Stimulated activated naive B cell treated with anti-CD40 and anti-IgM and Interleukin-4, amounts not matched to agents 10 μg/mL and 1 μg/mL and 100 μg/mL, for 72 hours (primary cell): ENCODE results near the gene AP2B1.

ENCODE experiments used
- ATAC-seq, 2 donors: fragments of 150-1000 bp; cut with Tn5 transposase; replicated peaks; 2 replicates each; pipeline ENCODE4 v1.10.0; 2021; ENCODE audit warnings: moderate library complexity in 1 of 2
- DNase-seq: peaks from one replicate; pipeline ENCODE4 v3.0.0; 2021
- H3K27ac Mint-ChIP-seq: one replicate; pipeline ENCODE4 v1.8.0; 2022; ENCODE audit warnings: mild to moderate bottlenecking, mixed read lengths
- H3K27me3 Mint-ChIP-seq, 2 donors: one replicate each; pipeline ENCODE4 v1.8.0; 2022; ENCODE audit warnings: mixed read lengths in 2 of 2
- H3K36me3 Mint-ChIP-seq, 2 donors: one replicate each; pipeline ENCODE4 v1.8.0; 2022; ENCODE audit warnings: mixed read lengths in 2 of 2, mild to moderate bottlenecking in 1 of 2
- H3K4me1 Mint-ChIP-seq, 2 donors: one replicate each; pipeline ENCODE4 v1.8.0; 2022; ENCODE audit warnings: mixed read lengths in 2 of 2, mild to moderate bottlenecking in 1 of 2
- H3K4me3 Mint-ChIP-seq, 2 donors: one replicate each; pipeline ENCODE4 v1.8.0; 2022; ENCODE audit warnings: mild to moderate bottlenecking in 2 of 2, mixed read lengths in 2 of 2, moderate library complexity in 1 of 2
- H3K9me3 Mint-ChIP-seq, 2 donors: one replicate each; pipeline ENCODE4 v1.8.0; 2022; ENCODE audit warnings: mixed read lengths in 2 of 2, mild to moderate bottlenecking in 1 of 2

The AP2B1 gene

GRCh38 chr17:35727635-35728034 lies 140.5 kb downstream of the AP2B1 start:
- Mint-ChIP-seq H3K27ac (no peak overlapping the region), H3K36me3 (peaks cover 37 to 59% of the 10 kb centered on the region in 2 donors), H3K4me1 (peaks cover 15 to 26% of the 10 kb centered on the region in 2 donors), H3K4me3 (no peak overlapping the region), H3K27me3 (peaks cover 10 to 13% of the 10 kb centered on the region in 2 donors), H3K9me3 (no peaks in the 10 kb centered on the region)
- DNase-seq (no peak), ATAC-seq (no peak)

DNA sequence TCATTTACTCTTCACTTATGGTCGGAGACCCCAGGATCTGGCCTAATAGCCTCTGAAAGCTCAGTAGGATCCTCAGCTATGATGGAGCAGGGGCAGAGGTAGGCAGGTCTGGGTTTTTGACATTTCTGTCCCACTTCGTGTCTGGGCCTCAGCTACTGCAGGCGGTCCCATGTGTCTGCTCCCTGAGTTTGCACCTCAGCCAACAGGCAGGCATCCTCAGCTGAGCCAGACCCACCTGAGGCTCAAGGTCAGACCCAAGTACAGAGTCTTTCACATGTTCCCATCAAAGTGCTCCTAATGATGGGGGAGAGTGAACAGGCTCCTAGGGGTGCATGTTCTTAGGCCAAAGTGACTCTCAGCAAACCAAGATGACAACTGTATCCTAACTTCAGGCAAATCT lies 141.4 kb downstream of the AP2B1 start:
- Mint-ChIP-seq H3K4me1 (peaks cover 15 to 28% of the 10 kb centered on the region in 2 donors), H3K36me3 (peaks cover 34 to 54% of the 10 kb centered on the region in 2 donors), H3K9me3 (no peaks in the 10 kb centered on the region), H3K27ac (no peak overlapping the region), H3K4me3 (no peak overlapping the region), H3K27me3 (peaks cover 10 to 13% of the 10 kb centered on the region in 2 donors)
- no peak for DNase-seq
- ATAC-seq: no peak

DNA sequence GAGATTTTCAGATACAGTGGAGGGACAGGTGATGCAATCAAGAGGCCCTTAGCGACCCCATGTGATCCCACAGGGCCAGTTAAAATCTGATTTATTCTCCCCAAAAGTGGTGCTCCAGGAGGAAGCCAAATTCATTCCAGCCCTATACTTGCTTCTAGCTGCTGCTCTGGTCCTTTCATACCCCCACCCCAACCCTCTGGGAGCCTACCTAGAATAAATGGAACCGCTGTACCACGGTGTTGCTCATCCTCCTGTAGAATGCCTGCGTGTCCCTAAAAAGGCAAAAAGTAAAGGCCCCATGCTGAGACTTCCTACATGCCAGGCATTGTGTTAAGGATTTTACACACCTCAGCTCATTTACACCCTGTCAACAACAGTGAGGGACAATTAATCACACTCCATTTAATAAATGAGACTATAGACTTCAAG lies 142.3 kb downstream of the AP2B1 start:
- H3K9me3 Mint-ChIP-seq: no peaks in the 10 kb centered on the region
- no peak overlapping the region for H3K4me3 Mint-ChIP-seq
- H3K36me3 Mint-ChIP-seq: peaks cover 26 to 45% of the 10 kb centered on the region in 2 donors
- no peak for DNase-seq
- H3K27me3 Mint-ChIP-seq: peaks cover 10 to 13% of the 10 kb centered on the region in 2 donors
- H3K27ac Mint-ChIP-seq: no peak overlapping the region
- H3K4me1 Mint-ChIP-seq: peaks cover 15 to 28% of the 10 kb centered on the region in 2 donors
- no peak for ATAC-seq

DNA sequence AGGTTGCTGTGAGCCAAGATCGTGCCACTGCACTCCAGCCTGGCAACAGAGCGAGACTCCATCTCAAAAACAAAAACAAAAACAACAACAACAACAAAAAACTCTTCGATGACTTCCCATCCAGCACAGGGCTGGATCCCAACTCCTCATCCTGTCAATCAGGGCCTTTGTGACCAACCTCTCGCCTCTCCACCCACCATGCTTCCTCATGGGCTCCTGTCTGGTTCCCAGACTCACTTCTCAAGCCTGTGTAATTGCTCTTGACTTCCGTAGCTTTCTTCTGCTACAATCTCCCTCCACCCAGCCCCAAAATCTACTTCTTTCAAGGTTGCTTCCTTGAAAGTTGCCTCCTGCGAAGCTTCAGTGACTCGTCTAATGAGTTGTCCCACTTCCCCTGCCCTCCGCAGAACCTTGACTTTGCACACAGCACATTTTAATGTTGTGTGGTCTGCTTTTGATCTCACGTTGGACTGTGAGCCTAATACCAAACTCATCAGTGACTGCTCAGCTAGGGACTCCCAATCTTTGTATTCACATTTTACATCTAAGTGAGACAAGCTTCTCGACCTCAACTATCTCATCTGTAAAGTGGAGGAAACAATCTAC lies 143.4 kb downstream of the AP2B1 start:
- no peaks in the 10 kb centered on the region for H3K9me3 Mint-ChIP-seq
- peaks cover 15 to 28% of the 10 kb centered on the region in 2 donors for H3K4me1 Mint-ChIP-seq
- peak overlapping the region; percentile 77 to 80 for H3K4me3 Mint-ChIP-seq
- H3K36me3 Mint-ChIP-seq: peaks cover 16 to 34% of the 10 kb centered on the region in 2 donors
- H3K27ac Mint-ChIP-seq: no peak overlapping the region
- H3K27me3 Mint-ChIP-seq: peaks cover 10 to 13% of the 10 kb centered on the region in 2 donors
- ATAC-seq (no peak), DNase-seq (no peak)

- no peaks in the 10 kb centered on the region for H3K9me3 Mint-ChIP-seq
- peaks cover 10 to 13% of the 10 kb centered on the region in 2 donors for H3K27me3 Mint-ChIP-seq
- peaks cover 15 to 28% of the 10 kb centered on the region in 2 donors for H3K4me1 Mint-ChIP-seq
- H3K36me3 Mint-ChIP-seq: peaks cover 10 to 28% of the 10 kb centered on the region in 2 donors
- peak within 1 kb of the TSS; percentile 56 for H3K27ac Mint-ChIP-seq
- peak within 1 kb of the TSS; percentile 77 to 80 for H3K4me3 Mint-ChIP-seq
- no peak for DNase-seq
- peak; percentile 75 to 76 for ATAC-seq
Observed at GRCh38 chr17:35731239-35731916, 144.3 kb downstream of the AP2B1 start, which contains the start of gene RASL10B. Gene RASL10B (plus strand): TSS chr17:35731639. CDS start chr17:35735185, 3,546 bp downstream.

DNA sequence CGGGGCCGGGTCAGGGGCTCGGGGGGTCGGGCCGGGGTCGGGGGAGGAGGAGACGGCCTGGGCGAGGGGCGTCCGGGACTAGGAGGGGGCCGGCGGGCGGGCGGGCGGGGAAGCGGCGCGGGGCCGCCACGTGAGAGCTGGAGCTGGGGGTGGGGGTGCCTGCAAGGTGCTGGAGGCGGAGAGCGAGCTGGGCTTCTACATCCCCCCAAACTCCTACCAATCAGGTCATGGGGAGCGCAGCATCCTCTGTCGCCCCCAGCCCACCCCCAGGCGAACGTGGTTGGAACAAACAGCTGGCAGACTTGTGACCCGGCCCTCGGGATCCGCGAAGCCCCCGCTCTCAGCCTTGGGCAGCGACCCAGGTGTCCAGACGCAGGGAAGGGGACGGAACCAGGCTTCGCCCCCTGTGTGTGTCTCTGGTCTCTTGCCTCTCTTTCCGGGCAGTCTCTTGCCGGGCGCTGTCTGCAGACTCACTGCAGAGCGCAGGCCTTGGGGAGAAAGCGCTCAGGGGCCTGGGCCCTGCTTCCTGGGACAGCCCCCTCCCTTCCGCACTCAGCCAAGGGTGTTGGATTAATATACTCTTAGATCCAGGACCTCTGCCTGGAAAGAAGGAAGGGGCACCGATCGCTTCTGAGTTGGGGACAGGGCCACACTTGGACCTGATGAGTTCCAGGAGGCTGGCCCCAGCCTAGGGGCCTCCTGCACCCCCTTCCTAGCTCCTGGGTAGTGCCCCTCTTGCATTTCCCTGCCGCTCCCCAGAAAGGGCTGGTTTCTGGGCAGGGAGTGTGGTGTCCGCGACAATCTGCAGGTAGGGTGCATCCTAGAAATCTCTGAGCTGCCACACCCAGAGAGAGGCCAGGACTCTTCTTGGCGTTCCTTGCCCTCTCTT lies 145.0 kb downstream of the AP2B1 start:
- H3K4me1 Mint-ChIP-seq: peaks cover 15 to 28% of the 10 kb centered on the region in 2 donors
- H3K9me3 Mint-ChIP-seq: no peaks in the 10 kb centered on the region
- H3K27me3 Mint-ChIP-seq: peaks cover 10 to 13% of the 10 kb centered on the region in 2 donors
- H3K4me3 Mint-ChIP-seq: peak overlapping the region; percentile 50 to 54
- peaks cover 10 to 28% of the 10 kb centered on the region in 2 donors for H3K36me3 Mint-ChIP-seq
- DNase-seq (no peak), ATAC-seq (peak in 1 of 2 donors; percentile 6)
- H3K27ac Mint-ChIP-seq: no peak overlapping the region

DNA sequence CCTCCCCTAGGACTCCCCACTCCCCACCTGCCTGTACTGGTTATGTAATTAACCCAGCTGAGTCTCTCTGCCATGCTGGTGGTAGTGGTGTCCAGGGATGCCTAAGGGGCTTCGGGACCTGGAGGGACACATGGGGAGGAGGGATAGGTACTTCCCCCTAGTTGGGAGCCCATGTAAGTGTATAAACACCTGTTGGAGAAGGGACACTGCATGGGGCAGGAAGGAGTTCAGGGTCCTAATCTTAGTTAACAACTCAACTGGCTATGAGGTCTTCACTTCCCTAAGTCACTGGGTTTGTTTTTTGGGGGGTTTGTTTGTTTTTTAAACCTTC lies 145.6 kb downstream of the AP2B1 start:
- Mint-ChIP-seq H3K4me3 (peak overlapping the region in 1 of 2 donors; percentile 6), H3K27ac (no peak overlapping the region), H3K9me3 (no peaks in the 10 kb centered on the region), H3K4me1 (peaks cover 15 to 28% of the 10 kb centered on the region in 2 donors), H3K36me3 (peaks cover 10 to 24% of the 10 kb centered on the region in 2 donors), H3K27me3 (peaks cover 10 to 13% of the 10 kb centered on the region in 2 donors)
- ATAC-seq (no peak), DNase-seq (no peak)

DNA sequence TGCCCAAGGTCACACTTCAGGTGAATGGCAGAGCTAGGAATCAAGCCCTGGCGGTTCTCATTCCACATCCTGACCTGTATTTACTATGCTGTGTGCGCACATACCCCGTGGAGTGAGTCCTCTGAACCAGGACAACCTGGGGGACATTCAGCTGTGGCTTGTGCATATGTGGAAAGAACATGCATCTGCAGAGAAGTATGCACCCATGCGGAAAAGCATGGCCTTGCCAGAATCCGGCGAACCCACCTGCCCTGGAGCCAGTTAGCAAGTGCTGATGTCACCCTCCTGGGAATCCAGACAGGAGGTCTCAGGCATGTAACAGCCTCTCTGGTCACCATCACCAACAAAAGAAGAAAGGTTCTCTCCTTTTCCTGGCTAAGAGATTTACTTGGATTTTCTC lies 146.2 kb downstream of the AP2B1 start:
- Mint-ChIP-seq H3K4me3 (no peak overlapping the region), H3K27ac (no peak overlapping the region), H3K9me3 (no peaks in the 10 kb centered on the region), H3K4me1 (peaks cover 15 to 28% of the 10 kb centered on the region in 2 donors), H3K27me3 (peaks cover 10 to 13% of the 10 kb centered on the region in 2 donors), H3K36me3 (peaks cover 9 to 18% of the 10 kb centered on the region in 2 donors)
- DNase-seq (no peak), ATAC-seq (no peak)

DNA sequence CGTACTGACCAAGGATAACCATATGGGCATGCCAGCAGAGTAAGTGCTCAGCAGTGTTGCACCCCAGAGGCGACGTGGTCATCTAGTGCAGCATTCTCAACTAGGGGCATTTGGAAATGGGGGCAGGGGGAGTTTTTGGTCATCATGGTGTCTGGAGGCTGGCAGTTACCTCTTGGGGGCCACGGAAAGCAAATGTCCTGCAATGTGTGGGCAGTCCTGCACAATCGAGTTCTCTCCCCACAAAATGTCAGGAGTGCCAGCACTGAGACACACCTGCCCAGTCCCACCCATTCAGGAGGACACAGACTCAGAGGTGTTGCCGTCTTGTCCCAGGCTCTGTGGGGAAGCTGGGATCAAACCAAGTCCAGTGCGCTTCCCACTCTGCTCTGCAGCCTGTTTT lies 147.3 kb downstream of the AP2B1 start:
- H3K27ac Mint-ChIP-seq: no peak overlapping the region
- H3K27me3 Mint-ChIP-seq: peaks cover 10 to 14% of the 10 kb centered on the region in 2 donors
- ATAC-seq (no peak), DNase-seq (no peak)
- H3K36me3 Mint-ChIP-seq: peaks cover 2 to 14% of the 10 kb centered on the region in 2 donors
- H3K4me1 Mint-ChIP-seq: peaks cover 12 to 28% of the 10 kb centered on the region in 2 donors
- no peak overlapping the region for H3K4me3 Mint-ChIP-seq
- no peaks in the 10 kb centered on the region for H3K9me3 Mint-ChIP-seq

- peaks cover 11 to 19% of the 10 kb centered on the region in 2 donors for H3K4me1 Mint-ChIP-seq
- peaks cover 0 to 10% of the 10 kb centered on the region in 2 donors for H3K36me3 Mint-ChIP-seq
- peaks cover 16 to 21% of the 10 kb centered on the region in 2 donors for H3K27me3 Mint-ChIP-seq
- no peak for DNase-seq
- H3K9me3 Mint-ChIP-seq: no peaks in the 10 kb centered on the region
- H3K27ac Mint-ChIP-seq: no peak overlapping the region
- no peak overlapping the region for H3K4me3 Mint-ChIP-seq
- no peak for ATAC-seq
Observed at GRCh38 chr17:35735036-35735805, 148.1 kb downstream of the AP2B1 start.

DNA sequence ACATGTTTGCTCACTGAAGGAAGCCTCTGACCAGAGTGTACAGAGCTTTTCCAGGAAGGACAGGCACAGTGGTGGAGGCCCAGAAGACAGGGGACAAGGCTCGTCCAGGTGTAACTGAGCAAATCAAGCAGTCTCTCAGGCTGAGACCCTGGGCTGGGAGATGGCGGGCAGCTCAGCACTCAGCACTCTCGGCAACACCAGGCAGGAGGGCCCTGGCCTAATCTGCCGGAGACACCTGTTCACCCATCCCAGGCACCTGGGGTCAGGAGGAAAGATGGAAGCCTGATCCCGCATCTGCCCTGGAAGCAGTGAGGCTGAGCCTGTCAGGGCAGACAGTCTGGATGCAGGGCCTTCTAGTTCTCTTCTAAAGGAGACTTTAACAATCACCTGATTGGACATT lies 149.1 kb downstream of the AP2B1 start:
- H3K4me3 Mint-ChIP-seq: no peak overlapping the region
- H3K9me3 Mint-ChIP-seq: no peaks in the 10 kb centered on the region
- H3K36me3 Mint-ChIP-seq: no peaks in the 10 kb centered on the region
- no peak for ATAC-seq
- peaks cover 1 to 10% of the 10 kb centered on the region in 2 donors for H3K4me1 Mint-ChIP-seq
- no peak overlapping the region for H3K27ac Mint-ChIP-seq
- no peak for DNase-seq
- H3K27me3 Mint-ChIP-seq: peaks cover 7 to 20% of the 10 kb centered on the region in 2 donors

GRCh38 chr17:35738519-35739133 lies 151.5 kb downstream of the AP2B1 start:
- DNase-seq: no peak
- H3K27ac Mint-ChIP-seq: no peak overlapping the region
- no peak for ATAC-seq
- no peak overlapping the region for H3K4me3 Mint-ChIP-seq
- no peaks in the 10 kb centered on the region for H3K9me3 Mint-ChIP-seq
- H3K4me1 Mint-ChIP-seq: peaks cover 3 to 7% of the 10 kb centered on the region in 2 donors
- H3K27me3 Mint-ChIP-seq: peaks cover 23 to 37% of the 10 kb centered on the region in 2 donors
- H3K36me3 Mint-ChIP-seq: no peaks in the 10 kb centered on the region

DNA sequence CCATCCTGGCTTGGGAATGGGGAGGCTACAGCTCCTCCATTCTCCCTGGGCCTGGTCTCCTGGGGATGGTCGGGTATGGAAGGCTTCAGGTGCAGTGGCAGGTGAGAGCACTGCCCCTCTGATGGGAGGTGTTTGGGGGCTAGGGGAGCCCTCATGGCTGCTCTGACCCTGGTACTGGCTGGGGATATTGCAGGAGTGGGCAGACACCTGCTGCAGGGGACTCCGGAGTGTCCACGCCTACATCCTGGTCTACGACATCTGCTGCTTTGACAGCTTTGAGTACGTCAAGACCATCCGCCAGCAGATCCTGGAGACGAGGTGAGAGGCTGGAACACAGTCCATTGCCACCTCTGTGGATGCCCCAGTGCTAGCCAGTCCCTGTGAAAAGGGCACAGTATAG lies 153.1 kb downstream of the AP2B1 start:
- no peak overlapping the region for H3K4me3 Mint-ChIP-seq
- no peaks in the 10 kb centered on the region for H3K36me3 Mint-ChIP-seq
- H3K4me1 Mint-ChIP-seq: peaks cover 3 to 7% of the 10 kb centered on the region in 2 donors
- ATAC-seq: no peak
- H3K9me3 Mint-ChIP-seq: no peaks in the 10 kb centered on the region
- peaks cover 27 to 51% of the 10 kb centered on the region in 2 donors for H3K27me3 Mint-ChIP-seq
- no peak for DNase-seq
- no peak overlapping the region for H3K27ac Mint-ChIP-seq
